ENCODE data around the gene SCN9A. TPM values are rescaled to one million over a fixed set of nuclear protein-coding genes. Genes with fewer than 3 reads are reported as not detected.

SCN9A gene
- total RNA-seq, 2 donors from 2014 or later, result 0.46 to 44.1 TPM

GRCh38 chr2:166181813-166182154 is 194.0 kb downstream of the SCN9A start:
- no peak overlapping the region for H3K27ac ChIP-seq
- H3K36me3 ChIP-seq, result no peaks in the 10 kb centered on the region
- intact Hi-C loops (cut with DNase I), result no loop called here
- 57% methylated on average over 3 of the region's 3 CpGs for WGBS
- DNase-seq (ENCODE audit: low spot score), result no peak
- no peaks in the 10 kb centered on the region for H3K27me3 ChIP-seq (replicated peaks; ENCODE audit: insufficient read depth)
- no peaks in the 10 kb centered on the region for H3K4me1 ChIP-seq (replicated peaks)
- no peak overlapping the region for H3K4me3 ChIP-seq
- no peak for TF ChIP-seq CTCF (IDR thresholded peaks at IDR 0.05)
- no peak for TF ChIP-seq POLR2A (IDR thresholded peaks at IDR 0.05)
- TF ChIP-seq POLR2AphosphoS5 (IDR thresholded peaks at IDR 0.05), result no peak
- H3K9me3 ChIP-seq, result no peaks in the 10 kb centered on the region

DNA sequence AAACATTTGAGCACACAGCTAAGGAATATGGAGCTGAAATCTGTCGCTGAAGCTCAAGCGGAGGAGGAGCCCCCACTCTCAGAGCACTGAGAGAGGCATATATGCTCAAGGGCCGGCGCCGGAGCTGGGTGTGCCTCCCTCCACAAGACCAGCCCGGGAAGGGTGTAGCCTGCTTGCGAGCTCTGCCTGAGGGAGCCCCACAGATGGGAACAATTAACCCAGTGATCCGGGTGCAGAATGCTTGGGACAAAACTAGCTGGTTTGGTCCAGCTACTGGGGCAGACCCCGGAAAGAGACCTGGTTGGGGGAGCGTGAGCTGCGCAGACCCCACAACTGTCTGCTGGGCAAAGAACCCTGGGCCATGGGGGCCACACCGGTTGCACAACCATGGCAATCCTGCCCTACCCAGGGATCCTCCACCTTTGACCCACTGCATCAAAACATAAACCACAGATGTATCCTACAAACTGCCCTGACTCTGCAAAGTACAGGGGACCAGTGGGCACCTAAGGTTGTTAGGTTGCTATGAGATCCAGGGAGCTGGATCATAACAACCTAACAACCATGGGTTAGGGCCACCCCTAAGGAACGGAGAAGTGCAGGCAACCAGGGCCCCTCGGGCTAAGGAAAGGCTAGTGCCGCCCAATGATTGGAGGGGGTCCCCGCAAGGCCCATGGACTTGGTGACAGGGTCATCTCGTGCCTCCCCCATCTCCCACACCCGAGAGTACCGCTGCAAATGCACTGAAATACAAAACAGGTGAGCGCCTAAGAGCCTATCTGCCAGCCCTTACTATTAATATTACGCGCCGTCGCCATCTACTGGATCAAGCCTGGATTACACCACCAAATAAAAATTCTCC is 194.6 kb downstream of the SCN9A start:
- peak; percentile 33 for DNase-seq (ENCODE audit: low spot score)
- intact Hi-C loops (cut with DNase I), result no loop called here

DNA sequence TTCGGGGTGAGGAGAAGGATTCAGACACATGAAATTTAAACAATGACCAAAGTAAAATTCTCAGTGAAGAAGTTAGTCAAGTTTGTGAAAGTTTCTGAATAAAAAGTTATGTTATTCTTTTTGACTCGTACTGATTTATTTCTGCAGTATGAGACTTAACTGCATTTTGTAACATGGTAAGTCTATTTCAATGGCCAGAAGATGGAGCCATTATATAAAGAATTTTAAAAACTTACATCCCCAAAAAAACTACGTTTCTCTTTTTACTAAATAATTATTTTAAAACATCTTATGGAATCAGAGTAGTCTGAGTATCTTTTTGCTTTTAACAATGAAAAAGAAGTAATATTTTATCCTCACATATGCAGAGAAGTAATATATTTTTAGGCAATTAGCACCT is 196.5 kb downstream of the SCN9A start:
- TF ChIP-seq POLR2A (IDR thresholded peaks at IDR 0.05) (no peak), CTCF (IDR thresholded peaks at IDR 0.05) (no peak), POLR2AphosphoS5 (IDR thresholded peaks at IDR 0.05) (no peak)
- Histone ChIP-seq H3K9me3 (no peaks in the 10 kb centered on the region), H3K27ac (no peak overlapping the region), H3K4me3 (no peak overlapping the region), H3K27me3 (replicated peaks; ENCODE audit: insufficient read depth) (no peaks in the 10 kb centered on the region), H3K36me3 (no peaks in the 10 kb centered on the region), H3K4me1 (replicated peaks) (no peaks in the 10 kb centered on the region)
- WGBS, result 10% methylated on average over 3 of the region's 3 CpGs
- no peak for DNase-seq (ENCODE audit: low spot score)
- intact Hi-C loops (cut with DNase I), result no loop called here

More for the DNA sequence above, 194.6 kb downstream of the SCN9A start:
- no peak overlapping the region for H3K27ac ChIP-seq
- no peaks in the 10 kb centered on the region for H3K27me3 ChIP-seq (replicated peaks; ENCODE audit: insufficient read depth)
- WGBS, result 67% methylated on average over 18 of the region's 24 CpGs
- no peaks in the 10 kb centered on the region for H3K4me1 ChIP-seq (replicated peaks)
- TF ChIP-seq CTCF (IDR thresholded peaks at IDR 0.05) (peak in 3 of 4 experiments; percentile 13 to 50 (median 47)), POLR2A (IDR thresholded peaks at IDR 0.05) (no peak)
- H3K36me3 ChIP-seq, result no peaks in the 10 kb centered on the region
- H3K4me3 ChIP-seq, result no peak overlapping the region
- no peaks in the 10 kb centered on the region for H3K9me3 ChIP-seq

DNA sequence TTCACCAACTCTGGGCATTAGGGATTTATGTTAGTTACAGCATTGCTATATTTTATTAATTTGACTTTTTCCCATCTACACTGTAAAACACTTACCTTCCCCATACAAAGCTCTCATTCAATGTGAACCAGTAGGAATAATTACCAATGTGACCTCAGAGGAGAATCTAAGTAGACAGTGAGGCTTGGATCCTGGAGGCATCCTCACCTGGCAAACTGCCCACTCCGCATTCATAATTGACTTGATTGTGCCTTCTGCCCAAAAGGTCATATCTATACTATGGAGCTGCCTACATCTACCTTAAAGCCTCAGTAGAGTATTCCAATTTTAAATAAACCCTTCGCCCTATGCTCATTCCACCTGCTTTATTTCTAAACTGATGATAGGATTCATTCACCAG is 202.5 kb downstream of the SCN9A start:
- Histone ChIP-seq H3K27me3 (replicated peaks; ENCODE audit: insufficient read depth) (no peaks in the 10 kb centered on the region), H3K36me3 (no peaks in the 10 kb centered on the region), H3K4me1 (replicated peaks) (no peaks in the 10 kb centered on the region), H3K4me3 (no peak overlapping the region), H3K27ac (no peak overlapping the region), H3K9me3 (no peaks in the 10 kb centered on the region)
- intact Hi-C loops (cut with DNase I), result no loop called here
- WGBS, result 92% methylated on average over 2 of the region's 2 CpGs
- DNase-seq (ENCODE audit: low spot score), result no peak
- TF ChIP-seq POLR2AphosphoS5 (IDR thresholded peaks at IDR 0.05), result no peak
- no peak for TF ChIP-seq CTCF (IDR thresholded peaks at IDR 0.05)
- no peak for TF ChIP-seq POLR2A (IDR thresholded peaks at IDR 0.05)

DNA sequence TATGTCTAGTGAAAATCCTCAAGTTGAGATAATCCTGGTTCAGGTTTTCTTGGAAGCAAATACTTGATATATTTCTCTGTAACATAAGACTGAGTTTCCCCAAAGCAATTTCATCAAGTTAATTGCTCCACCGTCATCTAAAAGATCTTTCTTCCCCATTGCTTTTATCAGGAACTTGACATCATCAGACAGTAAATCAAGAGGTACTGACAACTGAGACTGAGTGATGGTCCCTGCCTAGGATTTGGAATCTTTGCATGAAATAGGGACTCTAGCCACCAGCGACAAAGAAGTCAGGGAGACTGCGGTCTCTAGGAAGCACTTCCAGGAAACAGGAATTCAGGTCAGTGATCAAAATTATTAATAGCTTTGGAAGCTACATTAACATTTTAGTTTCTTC is 204.5 kb downstream of the SCN9A start:
- no peak for DNase-seq (ENCODE audit: low spot score)
- H3K9me3 ChIP-seq, result no peaks in the 10 kb centered on the region
- 70% methylated on average over 3 of the region's 3 CpGs for WGBS
- no peak overlapping the region for H3K27ac ChIP-seq
- intact Hi-C loops (cut with DNase I), result no loop called here
- H3K36me3 ChIP-seq, result no peaks in the 10 kb centered on the region
- no peak overlapping the region for H3K4me3 ChIP-seq
- H3K4me1 ChIP-seq (replicated peaks), result no peaks in the 10 kb centered on the region
- H3K27me3 ChIP-seq (replicated peaks; ENCODE audit: insufficient read depth), result no peaks in the 10 kb centered on the region
- no peak for TF ChIP-seq POLR2AphosphoS5 (IDR thresholded peaks at IDR 0.05)
- TF ChIP-seq CTCF (IDR thresholded peaks at IDR 0.05), result no peak
- TF ChIP-seq POLR2A (IDR thresholded peaks at IDR 0.05), result no peak
